HCT116 (cell line): ENCODE data around the gene AP1M1. TPM values are rescaled to one million over a fixed set of nuclear protein-coding genes. Genes with fewer than 3 reads are reported as not detected.

Source experiments
- ATAC-seq: fragments of 200-7000 bp; cut with Tn5 transposase; 2 replicates; pipeline ENCODE4 v1.9.1; 2020; ENCODE audit warnings: mild to moderate bottlenecking, moderate library complexity
- BruUV-seq: library from RNA; stranded (reverse); fragments of 400-500 nt; replicated peaks from 2 replicates; lab custom pipeline; 2021; lab: Mats Ljungman, UMichigan
- CTCF ChIA-PET: fragments of 300-600 bp; sonication (Branson Sonifier 250); formaldehyde crosslinking; loops from one replicate; lab custom pipeline; 2021; ENCODE audit warnings: antibody characterized with exemption; lab: Charles Lee
- POLR2A ChIA-PET: fragments of 300-600, 350-600 bp; sonication (Branson Sonifier 250); formaldehyde crosslinking; loops from one replicate; lab custom pipeline; 2021; ENCODE audit warnings: antibody characterized with exemption; lab: Charles Lee
- RAD21 ChIA-PET, 2 experiments: fragments of 300-600 bp; sonication (Branson Sonifier 250); formaldehyde crosslinking; loops; one replicate each; lab custom pipeline; 2023; ENCODE audit warnings: low total read pairs in 2 of 2; ENCODE audit not compliant: uncharacterized antibody in 2 of 2, unreplicated experiment in 2 of 2, low non-redundant PET in 1 of 2; lab: Charles Lee
- DNase-seq: peaks from one replicate; pipeline ENCODE4 v3.0.0-alpha.2; 2010; ENCODE audit warnings: low read depth, low spot score
- H2AFZ ChIP-seq: fragments of 200-600 bp; shearing (Covaris generic), sonication (generic); 2 replicates; pipeline ENCODE4 v1.6.1; 2017; ENCODE audit warnings: low read depth, mixed run types, mixed read lengths, antibody characterized with exemption, low read length; ENCODE audit not compliant: poor library complexity, severe bottlenecking
- H3K27ac ChIP-seq: 2 replicates; pipeline ENCODE4 v1.5.1; 2012; ENCODE audit warnings: low read depth, low read length
- H3K27me3 ChIP-seq: fragments of 200-600 bp; sonication (generic); 2 replicates; pipeline ENCODE4 v1.6.1; 2016; ENCODE audit warnings: mixed run types, low read length, mixed read lengths; ENCODE audit not compliant: insufficient read depth
- H3K36me3 ChIP-seq, 2 experiments: fragments of 200-500 bp in 1 of 2; fragments of 200-600 bp in 1 of 2; sonication (Bioruptor generic) in 1 of 2; sonication (generic) in 1 of 2; 2 replicates each; pipeline versions ENCODE4 v1.5.1 to v1.6.1; 2014 to 2016; ENCODE audit warnings: low read length in 2 of 2, inconsistent platforms in 1 of 2, mixed read lengths in 1 of 2, mixed run types in 1 of 2; ENCODE audit not compliant: insufficient read depth in 2 of 2, control insufficient read depth in 1 of 2
- H3K4me1 ChIP-seq, 2 experiments: fragments of 200-600 bp in 1 of 2; sonication (generic) in 1 of 2; 2 replicates each; pipeline versions ENCODE4 v1.5.1 to v1.6.1; 2012 to 2017; ENCODE audit warnings: low read length in 2 of 2, inconsistent platforms in 1 of 2, mild to moderate bottlenecking in 1 of 2, mixed read lengths in 1 of 2, mixed run types in 1 of 2, moderate library complexity in 1 of 2; ENCODE audit not compliant: insufficient read depth in 2 of 2, control insufficient read depth in 1 of 2
- H3K4me2 ChIP-seq: fragments of 200-600 bp; sonication (generic); 2 replicates; pipeline ENCODE4 v1.6.1; 2017; ENCODE audit warnings: mixed run types, low read length, mixed read lengths
- H3K4me3 ChIP-seq, 2 experiments: fragments of 200-600 bp in 1 of 2; sonication (generic) in 1 of 2; replicated peaks in 1 of 2; 2 replicates each; pipeline ENCODE4 v1.5.1; 2011 to 2016; ENCODE audit warnings: low read length in 2 of 2, control low read depth in 1 of 2, low read depth in 1 of 2, mild to moderate bottlenecking in 1 of 2, mixed read lengths in 1 of 2, mixed run types in 1 of 2
- H3K79me2 ChIP-seq: fragments of 200-600 bp; sonication (generic); 2 replicates; pipeline ENCODE4 v1.6.1; 2017; ENCODE audit warnings: mild to moderate bottlenecking, mixed run types, low read length, moderate library complexity, mixed read lengths; ENCODE audit not compliant: insufficient read depth
- H3K9ac ChIP-seq: fragments of 200-600 bp; sonication (generic); 2 replicates; pipeline ENCODE4 v1.6.1; 2016; ENCODE audit warnings: low read length, mixed read lengths
- H3K9me2 ChIP-seq: fragments of 200-600 bp; sonication (generic), shearing (Covaris generic); 2 replicates; pipeline ENCODE4 v1.6.1; 2017; ENCODE audit warnings: mixed run types, mild to moderate bottlenecking, moderate library complexity; ENCODE audit not compliant: insufficient read depth
- H3K9me3 ChIP-seq, 2 experiments: fragments of 200-500 bp in 1 of 2; fragments of 200-600 bp in 1 of 2; sonication (Bioruptor generic) in 1 of 2; sonication (generic) in 1 of 2; 2 replicates each; pipeline ENCODE4 v1.6.1; 2014 to 2017; ENCODE audit warnings: low read length in 2 of 2, mixed read lengths in 2 of 2, inconsistent platforms in 1 of 2, low read depth in 1 of 2, mild to moderate bottlenecking in 1 of 2, mixed run types in 1 of 2, moderate library complexity in 1 of 2; ENCODE audit not compliant: control insufficient read depth in 1 of 2, insufficient read depth in 1 of 2
- H4K20me1 ChIP-seq: fragments of 200-600 bp; sonication (generic), shearing (Covaris generic); 2 replicates; pipeline ENCODE4 v1.6.1; 2017; ENCODE audit warnings: mixed run types, mild to moderate bottlenecking, moderate library complexity; ENCODE audit not compliant: insufficient read depth
- ATF3 ChIP-seq: IDR thresholded peaks from 2 replicates; pipeline ENCODE4 v1.6.1; 2012
- CBX3 ChIP-seq: IDR thresholded peaks from 2 replicates; pipeline ENCODE4 v1.6.1; 2012; ENCODE audit warnings: low read depth
- CEBPB ChIP-seq: IDR thresholded peaks from 2 replicates; pipeline ENCODE4 v1.6.1; 2012; ENCODE audit warnings: low read depth
- FOSL1 ChIP-seq: IDR thresholded peaks from 2 replicates; pipeline ENCODE4 v1.6.1; 2012; ENCODE audit warnings: low read depth
- POLR2A ChIP-seq: IDR thresholded peaks from 2 replicates; pipeline ENCODE4 v1.7.0; 2011; ENCODE audit warnings: borderline replicate concordance; ENCODE audit not compliant: insufficient read depth, insufficient read length; ENCODE audit errors: extremely low read depth
- POLR2AphosphoS5 ChIP-seq: IDR thresholded peaks from 2 replicates; pipeline ENCODE4 v1.6.1; 2011; ENCODE audit warnings: mild to moderate bottlenecking, low read depth, low read length, moderate library complexity
- RAD21 ChIP-seq: IDR thresholded peaks from 2 replicates; pipeline ENCODE4 v1.6.1; 2012; ENCODE audit warnings: low read depth, mild to moderate bottlenecking
- REST ChIP-seq: IDR thresholded peaks from 2 replicates; pipeline ENCODE4 v1.6.1; 2012; ENCODE audit warnings: low read depth
- SIN3A ChIP-seq: IDR thresholded peaks from 2 replicates; pipeline ENCODE4 v1.6.1; 2012; ENCODE audit warnings: low read depth
- SP1 ChIP-seq: IDR thresholded peaks from 2 replicates; pipeline ENCODE4 v1.6.1; 2012; ENCODE audit warnings: low read depth
- SRF ChIP-seq: IDR thresholded peaks from 2 replicates; pipeline ENCODE4 v1.6.1; 2012; ENCODE audit warnings: low read depth
- TCF7L2 ChIP-seq: IDR thresholded peaks from 2 replicates; pipeline ENCODE4 v1.7.0; 2011; ENCODE audit warnings: borderline replicate concordance, inconsistent platforms; ENCODE audit not compliant: insufficient read depth, insufficient read length; ENCODE audit errors: extremely low read depth
- YY1 ChIP-seq: IDR thresholded peaks from 2 replicates; pipeline ENCODE4 v1.6.1; 2011; ENCODE audit warnings: low read length, low read depth, moderate library complexity, mild to moderate bottlenecking; ENCODE audit not compliant: insufficient replicate concordance; ENCODE audit errors: extremely low read depth
- ZNF274 ChIP-seq: fragments of 200-500 bp; sonication (Bioruptor generic); IDR thresholded peaks from 2 replicates; pipeline ENCODE4 v1.6.1; 2014; ENCODE audit warnings: mild to moderate bottlenecking, low read depth, low read length, inconsistent platforms
- intact Hi-C: fragments of 100-400 bp; cut with micrococcal nuclease; formaldehyde crosslinking; loops from 2 replicates; pipeline ENCODE4 v1.10.0; 2022
- total RNA-seq: library from RNA; stranded (reverse); gene quantifications from one replicate; pipeline ENCODE4 v1.2.1, GENCODE V29; 2021; ENCODE audit not compliant: unreplicated experiment
- TF ChIP-seq, protein P1 (sequence below): IDR thresholded peaks from 2 replicates; pipeline ENCODE4 v1.6.1; 2012
- TF ChIP-seq, protein P2 (sequence below), 3 experiments: fragments of 200-600 bp in 1 of 3; sonication (generic) in 1 of 3; IDR thresholded peaks in 2 of 3; conservative IDR thresholded peaks in 1 of 3; 2 replicates each; pipeline ENCODE4 v1.5.1; 2012 to 2017; ENCODE audit warnings: low read depth in 2 of 3, low read length in 2 of 3, antibody characterized with exemption in 1 of 3, borderline replicate concordance in 1 of 3, control low read depth in 1 of 3, mild to moderate bottlenecking in 1 of 3, mixed read lengths in 1 of 3, mixed run types in 1 of 3, moderate library complexity in 1 of 3; ENCODE audit not compliant: insufficient read depth in 1 of 3

Gene AP1M1
- total RNA-seq, 1 experiment from 2014 or later: 50.0 TPM

GRCh38 chr19:16268676-16269319 lies 71.1 kb downstream of the AP1M1 start:
- no TSS peak for BruUV-seq
- no peaks in the 10 kb centered on the region for H3K9me3 ChIP-seq
- DNase-seq: no peak
- no peaks in the 10 kb centered on the region for H3K36me3 ChIP-seq
- H3K9me2 ChIP-seq: no peaks in the 10 kb centered on the region
- H3K4me1 ChIP-seq: no peaks in the 10 kb centered on the region
- no peak for TF ChIP-seq POLR2AphosphoS5
- no peak for TF ChIP-seq FOSL1
- no peak for TF ChIP-seq CBX3
- TF ChIP-seq SP1: no peak
- no peak for TF ChIP-seq SRF
- TF ChIP-seq REST: no peak
- TF ChIP-seq, protein P1, sequence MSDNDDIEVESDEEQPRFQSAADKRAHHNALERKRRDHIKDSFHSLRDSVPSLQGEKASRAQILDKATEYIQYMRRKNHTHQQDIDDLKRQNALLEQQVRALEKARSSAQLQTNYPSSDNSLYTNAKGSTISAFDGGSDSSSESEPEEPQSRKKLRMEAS: no peak
- TF ChIP-seq YY1: no peak
- no peak for TF ChIP-seq CEBPB
- no peak for TF ChIP-seq ATF3
- TF ChIP-seq TCF7L2: no peak
- TF ChIP-seq POLR2A: no peak
- TF ChIP-seq, protein P2, sequence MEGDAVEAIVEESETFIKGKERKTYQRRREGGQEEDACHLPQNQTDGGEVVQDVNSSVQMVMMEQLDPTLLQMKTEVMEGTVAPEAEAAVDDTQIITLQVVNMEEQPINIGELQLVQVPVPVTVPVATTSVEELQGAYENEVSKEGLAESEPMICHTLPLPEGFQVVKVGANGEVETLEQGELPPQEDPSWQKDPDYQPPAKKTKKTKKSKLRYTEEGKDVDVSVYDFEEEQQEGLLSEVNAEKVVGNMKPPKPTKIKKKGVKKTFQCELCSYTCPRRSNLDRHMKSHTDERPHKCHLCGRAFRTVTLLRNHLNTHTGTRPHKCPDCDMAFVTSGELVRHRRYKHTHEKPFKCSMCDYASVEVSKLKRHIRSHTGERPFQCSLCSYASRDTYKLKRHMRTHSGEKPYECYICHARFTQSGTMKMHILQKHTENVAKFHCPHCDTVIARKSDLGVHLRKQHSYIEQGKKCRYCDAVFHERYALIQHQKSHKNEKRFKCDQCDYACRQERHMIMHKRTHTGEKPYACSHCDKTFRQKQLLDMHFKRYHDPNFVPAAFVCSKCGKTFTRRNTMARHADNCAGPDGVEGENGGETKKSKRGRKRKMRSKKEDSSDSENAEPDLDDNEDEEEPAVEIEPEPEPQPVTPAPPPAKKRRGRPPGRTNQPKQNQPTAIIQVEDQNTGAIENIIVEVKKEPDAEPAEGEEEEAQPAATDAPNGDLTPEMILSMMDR (IDR thresholded peaks at IDR 0.05 in 2 of 3, conservative IDR thresholded peaks at IDR 0.05 in 1 of 3; ENCODE audit: borderline replicate concordance in 1 of 3, insufficient read depth in 1 of 3, low read depth in 2 of 3, low read length in 2 of 3): no peak
- no peak for TF ChIP-seq RAD21
- TF ChIP-seq SIN3A: no peak
- no peak for TF ChIP-seq ZNF274
- H3K27me3 ChIP-seq: no peaks in the 10 kb centered on the region
- no peak overlapping the region for H3K9ac ChIP-seq
- H3K27ac ChIP-seq: no peak overlapping the region
- intact Hi-C loops: no loop called here
- no peaks in the 10 kb centered on the region for H3K79me2 ChIP-seq
- no peaks in the 10 kb centered on the region for H4K20me1 ChIP-seq
- no peak for ATAC-seq
- RAD21 ChIA-PET: no interaction called here
- H3K4me3 ChIP-seq: no peak overlapping the region
- H2AFZ ChIP-seq: no peak overlapping the region
- no peak overlapping the region for H3K4me2 ChIP-seq
- CTCF ChIA-PET: no interaction called here
- POLR2A ChIA-PET: interaction anchor here (3.4 kb wide), 1 partner anchor 56 kb away, joined by 14 read pairs; the partner anchor contains the start of gene KLF2
